ENCODE results near the gene LATS2. TPM values are rescaled to one million over a fixed set of nuclear protein-coding genes. Genes with fewer than 3 reads are reported as not detected.

LATS2 gene
- total and polyA plus RNA-seq, 2 of the 8 experiments (the other 6 are each of a cell fraction or from before 2014, with no cell fraction given): 8.3 to 26.2 TPM

DNA sequence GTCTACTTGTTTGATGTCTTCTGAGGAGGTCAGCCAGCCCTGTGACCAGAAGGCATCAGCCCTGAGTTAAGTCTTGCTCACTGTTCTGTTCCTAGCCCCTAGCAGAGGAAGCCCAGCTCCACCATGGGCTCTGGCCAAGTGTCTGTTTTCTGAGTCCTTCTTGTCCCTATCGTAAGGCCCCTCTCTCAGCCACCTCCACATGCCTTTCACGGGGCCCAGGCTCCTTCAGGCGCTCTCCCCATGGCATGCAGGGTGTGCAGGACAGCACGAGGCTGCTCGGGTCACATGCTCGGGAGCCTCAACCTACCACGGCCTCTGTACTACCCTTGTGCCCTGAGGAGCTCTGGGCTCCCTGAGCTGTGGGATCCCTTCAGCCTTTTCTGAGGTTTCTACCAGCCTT lies 47.8 kb upstream of the LATS2 start:
- Histone ChIP-seq H3K14ac (ENCODE audit: insufficient read length) (no peak overlapping the region), H3K79me2 (ENCODE audit: control insufficient read depth in 1 of 2, insufficient read depth in 2 of 2, low read length in 2 of 2) (no peaks in the 10 kb centered on the region), H2BK15ac (ENCODE audit: low read length) (no peak overlapping the region), H3K27me3 (replicated peaks in 1 of 4; ENCODE audit: control insufficient read depth in 3 of 4, extremely low read depth in 1 of 4, insufficient read depth in 3 of 4, low read length in 3 of 4) (no peaks in the 10 kb centered on the region), H3K56ac (replicated peaks; ENCODE audit: insufficient read length, low read depth, low read length) (no peak overlapping the region), H3K23me2 (ENCODE audit: low read depth, low read length) (no peaks in the 10 kb centered on the region), H3K23ac (ENCODE audit: insufficient read length) (no peak overlapping the region), H2BK5ac (ENCODE audit: low read depth, low read length) (no peak overlapping the region), H2BK120ac (replicated peaks; ENCODE audit: low read depth, low read length) (no peak overlapping the region), H3K4me2 (ENCODE audit: insufficient read depth in 1 of 2, low read depth in 2 of 2, low read length in 2 of 2) (no peak overlapping the region), H4K20me1 (replicated peaks in 1 of 2; ENCODE audit: control insufficient read depth in 1 of 2, insufficient read depth in 2 of 2, low read length in 2 of 2) (no peaks in the 10 kb centered on the region), H3K4ac (replicated peaks; ENCODE audit: insufficient read length, low read depth, low read length) (no peak overlapping the region), H2AK5ac (ENCODE audit: low read depth, low read length) (no peak overlapping the region; the same call in 1 of the 2 replicates), H2BK20ac (ENCODE audit: low read length) (peak overlapping the region; percentile 80; the same call in 1 of the 2 replicates), H4K5ac (ENCODE audit: insufficient read length, low read depth, low read length) (no peak overlapping the region), H3K79me1 (ENCODE audit: low read depth, low read length) (no peaks in the 10 kb centered on the region), H3K4me1 (replicated peaks in 1 of 4; ENCODE audit: control insufficient read depth in 3 of 4, insufficient read depth in 4 of 4, low read length in 3 of 4) (peaks cover 0 to 3% (median 0%) of the 10 kb centered on the region in 4 experiments; a peak in 1 of 7 replicates), H3K9ac (replicated peaks in 1 of 4; ENCODE audit: extremely low read depth in 1 of 4, low read depth in 3 of 4, low read length in 3 of 4) (no peak overlapping the region), H3K36me3 (ENCODE audit: control insufficient read depth in 2 of 4, insufficient read depth in 4 of 4, low read length in 3 of 4) (no peaks in the 10 kb centered on the region), H2BK12ac (ENCODE audit: low read depth, low read length) (peak overlapping the region; percentile 75; the same call in 1 of the 2 replicates), H3K4me3 (ENCODE audit: extremely low read depth in 1 of 4, insufficient read depth in 2 of 4, low read depth in 3 of 4, low read length in 4 of 4) (no peak overlapping the region), H2AFZ (ENCODE audit: low read length) (no peak overlapping the region), H3K18ac (ENCODE audit: extremely low read depth, low read length) (peak overlapping the region; percentile 1; the same call in 1 of the 2 replicates), H3K9me3 (ENCODE audit: insufficient read depth in 2 of 2, low read depth in 1 of 2, low read length in 1 of 2) (no peaks in the 10 kb centered on the region), H3K27ac (ENCODE audit: low read depth, low read length) (no peak overlapping the region), H4K91ac (replicated peaks; ENCODE audit: insufficient read length, low read length) (no peak overlapping the region), H4K8ac (ENCODE audit: extremely low read depth, insufficient read depth, low read length) (no peak overlapping the region)
- 90% methylated on average over 7 of the region's 7 CpGs; no CpG with 5 or more reads in 1 of the 2 experiments for WGBS, 2 experiments (ENCODE audit: extremely low coverage in 1 of 2, insufficient coverage in 1 of 2, insufficient read length in 1 of 2, insufficient replicate concordance in 2 of 2, low coverage in 1 of 2, low lambda C conversion rate in 2 of 2, missing lambda C conversion rate in 1 of 2)
- FAIRE-seq (no peak), DNase-seq (ENCODE audit: low read depth in 1 of 2, low spot score in 2 of 2) (no peak)
- POLR2A ChIA-PET (ENCODE audit: partially characterized antibody): interaction anchor here (0.6 to 1.9 kb wide), 2 partner anchors 67 to 71 kb away, joined by 3 to 5 read pairs; partner anchors contain the start of genes MRPL57 and SKA3
- CTCF ChIA-PET (ENCODE audit: partially characterized antibody): interaction anchor here (0.6 to 1.8 kb wide), 9 partner anchors 15 to 972 kb away, joined by 3 to 5 read pairs (median 3); partner anchors contain the start of gene SKA3
- TF ChIP-seq RBBP5 (IDR thresholded peaks at IDR 0.05; ENCODE audit: borderline replicate concordance, low read depth, low read length) (no peak), SRF (IDR thresholded peaks at IDR 0.05; ENCODE audit: low read depth, low read length) (no peak), EGR1 (IDR thresholded peaks at IDR 0.05; ENCODE audit: borderline replicate concordance, low read depth, low read length) (no peak), CBX5 (IDR thresholded peaks at IDR 0.05; ENCODE audit: low read depth, low read length) (no peak), EZH2 (IDR thresholded peaks at IDR 0.05; ENCODE audit: low read depth, low read length, severe bottlenecking) (no peak), JUND (IDR thresholded peaks at IDR 0.05; ENCODE audit: low read length) (no peak), SIN3A (conservative IDR thresholded peaks at IDR 0.05 in 1 of 2, IDR thresholded peaks at IDR 0.05 in 1 of 2; ENCODE audit: low read depth in 1 of 2, low read length in 2 of 2) (no peak), CBX8 (IDR thresholded peaks at IDR 0.05; ENCODE audit: borderline replicate concordance, low read depth, low read length) (no peak), RNF2 (IDR thresholded peaks at IDR 0.05; ENCODE audit: borderline replicate concordance, low read depth, low read length, missing control alignments, poor library complexity, severe bottlenecking) (no peak), HDAC2 (IDR thresholded peaks at IDR 0.05; ENCODE audit: borderline replicate concordance in 1 of 2, low read depth in 2 of 2, low read length in 2 of 2) (no peak), SP4 (IDR thresholded peaks at IDR 0.05; ENCODE audit: low read length) (no peak)
- TF ChIP-seq, protein P1, sequence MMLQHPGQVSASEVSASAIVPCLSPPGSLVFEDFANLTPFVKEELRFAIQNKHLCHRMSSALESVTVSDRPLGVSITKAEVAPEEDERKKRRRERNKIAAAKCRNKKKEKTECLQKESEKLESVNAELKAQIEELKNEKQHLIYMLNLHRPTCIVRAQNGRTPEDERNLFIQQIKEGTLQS (IDR thresholded peaks at IDR 0.05; ENCODE audit: insufficient read depth, low read depth, low read length): no peak
